ENCODE results near the gene WHRN. TPM values are rescaled to one million over a fixed set of nuclear protein-coding genes. Genes with fewer than 3 reads are reported as not detected.

Gene WHRN
- total RNA-seq, 1 donor from 2014 or later, result 3.4 TPM

GRCh38 chr9:114513055-114513958 is 8.0 kb upstream of the WHRN start:
- peak; percentile 52 for ATAC-seq

- no peak for ATAC-seq
These were observed 7.0 kb upstream of the WHRN start for GRCh38 chr9:114511978-114512874.

- ATAC-seq, result no peak
These were observed 2.5 kb upstream of the WHRN start for GRCh38 chr9:114507726-114508125.

DNA sequence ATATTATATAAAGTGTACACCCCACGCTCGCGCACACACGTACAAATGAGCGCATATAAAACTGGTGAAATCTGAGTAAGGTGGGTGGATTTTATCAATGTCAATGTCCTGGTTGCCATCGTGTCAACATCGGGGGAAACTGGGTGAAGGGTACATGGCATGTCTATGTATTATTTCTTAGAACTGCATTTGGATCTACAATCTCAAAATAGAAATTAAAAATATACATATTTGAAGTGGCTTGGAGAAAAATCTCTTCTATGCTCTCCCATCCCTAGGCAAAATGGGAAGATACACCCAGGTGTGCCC is 763 bp upstream of the WHRN start:
- no peak for ATAC-seq

DNA sequence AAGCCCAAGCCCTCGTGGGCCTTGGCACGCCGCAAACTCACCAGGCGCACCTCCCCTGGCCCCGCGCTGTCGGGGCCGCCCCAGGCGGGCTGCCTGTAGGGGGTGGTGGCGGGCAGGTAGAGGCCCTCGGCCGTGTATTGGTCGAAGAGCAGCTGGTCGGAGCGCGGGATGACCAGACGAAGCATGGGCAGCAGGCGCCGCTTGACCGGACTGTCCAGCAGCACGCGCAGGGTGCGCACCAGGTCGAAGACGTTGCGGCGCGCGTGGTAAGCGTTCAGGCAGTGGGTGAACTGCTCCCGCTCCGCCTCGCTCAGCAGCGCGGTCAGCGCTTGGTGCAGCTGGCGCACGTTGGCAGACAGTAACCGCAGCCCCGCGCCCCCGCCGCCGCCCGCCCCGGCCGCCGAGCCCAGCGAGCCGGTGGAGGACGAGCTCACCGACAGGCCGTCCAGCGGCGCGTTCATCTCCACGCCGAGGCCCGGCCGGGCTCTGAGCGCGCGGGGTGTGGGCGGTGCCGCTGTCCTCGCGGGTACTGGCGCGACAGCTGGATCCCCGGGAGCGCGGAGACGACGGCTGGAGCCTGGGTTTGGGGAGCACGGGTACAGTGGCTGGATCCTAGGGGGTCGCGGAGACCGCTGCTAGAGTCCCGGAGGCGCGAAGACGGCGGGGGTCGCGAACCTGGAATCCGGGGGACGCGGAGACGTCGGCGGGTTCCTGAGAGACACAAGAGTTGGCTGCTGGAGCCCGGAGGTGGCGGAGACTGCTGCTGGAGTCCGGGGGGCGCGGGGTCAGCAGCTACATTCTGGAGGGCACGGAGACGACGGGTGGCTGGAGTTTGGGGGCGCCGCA is 709 bp downstream of the WHRN start:
- peak; percentile 64 for ATAC-seq

DNA sequence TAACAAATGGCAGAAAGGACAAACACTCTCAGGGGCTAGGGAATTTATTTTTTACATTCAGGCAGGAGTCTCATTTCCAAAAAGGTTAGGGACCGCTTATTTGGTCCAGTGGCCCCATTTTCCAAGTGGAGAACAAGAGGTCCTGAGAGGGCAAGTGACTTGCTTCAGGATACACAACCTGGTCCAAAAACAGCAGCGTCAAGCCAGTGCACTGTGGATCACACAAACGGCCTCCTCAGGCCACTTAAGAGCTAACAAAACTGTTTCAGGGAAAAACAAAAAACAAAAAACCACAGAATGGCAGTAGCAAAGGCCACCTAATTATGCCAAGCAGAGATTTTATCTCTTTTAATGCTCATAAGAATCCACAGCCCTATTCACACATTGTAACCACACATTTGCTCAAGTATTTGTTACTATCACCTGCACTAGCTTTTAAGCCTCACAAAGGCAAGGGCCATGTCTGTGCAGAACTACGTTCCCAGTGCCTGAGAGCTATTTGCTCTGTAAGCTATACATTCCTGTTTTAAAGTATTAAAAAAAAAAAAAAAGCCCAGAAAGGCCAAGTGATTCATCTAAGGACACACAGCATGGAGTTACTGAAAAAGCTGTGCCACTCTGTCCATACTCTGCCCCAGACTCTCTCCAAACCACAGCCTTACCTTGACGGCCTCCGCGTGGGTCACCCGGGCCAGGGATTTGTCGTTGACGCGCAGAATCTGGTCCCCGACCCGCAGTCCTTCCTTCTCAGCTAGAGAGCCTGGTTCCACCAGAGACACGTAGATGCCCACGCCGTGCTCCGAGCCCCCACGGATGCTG is 1.5 kb downstream of the WHRN start:
- ATAC-seq, result no peak

DNA sequence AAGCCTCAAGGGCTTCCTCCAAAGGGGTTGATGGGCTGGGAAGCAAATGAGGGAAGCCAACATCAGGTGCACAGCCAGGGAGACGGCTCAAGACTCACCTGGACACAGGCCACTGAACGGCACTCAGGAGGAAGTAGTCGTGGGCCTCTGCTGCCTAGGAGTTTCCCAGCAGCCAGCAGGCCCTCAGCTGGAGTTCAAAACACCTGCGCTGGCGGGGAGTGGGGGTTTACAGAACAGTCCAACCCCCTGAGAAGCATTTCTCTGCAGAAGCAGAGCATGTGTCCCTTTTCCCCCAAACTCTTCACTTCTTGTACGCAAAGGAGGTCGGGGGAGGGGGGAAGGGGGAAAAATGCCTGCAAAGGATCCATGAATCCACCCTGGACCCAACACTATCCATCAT is 2.3 kb downstream of the WHRN start:
- no peak for ATAC-seq

DNA sequence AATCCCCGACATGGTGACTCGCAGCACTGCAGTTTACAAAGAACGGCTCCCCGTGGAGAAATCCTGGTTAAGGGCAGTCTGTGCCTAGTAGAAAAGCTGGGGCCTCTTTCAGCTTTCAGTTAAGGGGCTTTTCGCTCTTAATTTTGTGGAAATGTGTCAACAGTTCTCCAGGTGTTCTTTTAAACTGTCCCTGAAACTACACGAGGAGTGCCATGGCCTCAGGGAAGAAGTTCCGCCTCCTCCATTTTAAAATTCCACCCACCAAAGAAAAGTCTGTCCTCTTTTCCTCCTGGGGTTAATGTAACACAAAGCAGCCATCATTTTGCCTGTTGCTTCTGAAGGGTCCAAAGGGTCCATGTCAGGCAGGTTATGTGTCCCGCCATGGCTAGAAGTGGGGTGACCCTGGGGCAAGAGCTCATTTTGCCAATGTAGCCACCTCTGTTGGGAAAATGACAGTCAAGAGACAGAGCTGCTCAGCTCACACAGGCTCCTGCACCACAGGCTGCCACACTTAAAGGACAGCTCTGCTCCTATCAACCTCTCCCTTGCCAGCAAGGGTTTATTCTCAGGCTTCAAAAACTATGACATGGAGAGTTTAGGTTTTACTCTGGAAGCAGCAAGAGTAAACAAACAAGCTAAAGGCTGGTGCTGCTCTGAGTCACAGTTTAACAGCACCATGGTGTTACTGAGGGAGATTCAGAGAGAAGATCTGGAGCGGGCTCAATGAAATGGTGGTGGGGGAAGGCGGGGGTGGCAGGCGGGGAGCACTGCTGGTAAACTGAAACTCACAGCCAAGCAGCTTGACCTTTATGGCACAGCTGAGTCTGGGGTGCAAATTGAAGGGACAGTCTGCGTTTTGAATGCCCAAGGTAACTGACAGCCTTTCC is 3.2 kb downstream of the WHRN start:
- no peak for ATAC-seq

- no peak for ATAC-seq
These were observed 4.5 kb downstream of the WHRN start for GRCh38 chr9:114500697-114501292.

GRCh38 chr9:114499941-114500696 is 5.2 kb downstream of the WHRN start:
- no peak for ATAC-seq

- ATAC-seq, result peak; percentile 17
These were observed 5.7 kb downstream of the WHRN start for GRCh38 chr9:114499528-114499927.

- no peak for ATAC-seq
These were observed 7.4 kb downstream of the WHRN start for GRCh38 chr9:114497727-114498382.

DNA sequence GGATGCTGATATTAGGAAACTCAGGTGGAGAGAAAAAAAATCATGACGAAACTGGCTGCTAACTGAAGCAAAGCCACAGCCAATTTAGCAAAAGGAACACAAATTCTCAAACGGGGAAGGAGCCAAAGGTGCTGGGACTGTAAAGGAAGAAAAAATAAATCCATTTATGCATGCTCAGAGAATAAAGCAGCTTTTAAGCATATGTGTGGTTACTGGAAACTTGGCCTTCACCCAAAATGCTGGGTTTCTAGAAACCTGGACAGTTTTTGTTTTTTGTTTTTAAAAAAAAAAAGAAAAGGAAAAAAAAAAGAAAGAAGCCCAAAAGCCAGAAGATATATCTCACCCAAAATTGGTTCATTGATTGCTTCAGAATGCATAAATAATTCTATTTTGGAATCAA is 8.0 kb downstream of the WHRN start:
- ATAC-seq, result no peak

DNA sequence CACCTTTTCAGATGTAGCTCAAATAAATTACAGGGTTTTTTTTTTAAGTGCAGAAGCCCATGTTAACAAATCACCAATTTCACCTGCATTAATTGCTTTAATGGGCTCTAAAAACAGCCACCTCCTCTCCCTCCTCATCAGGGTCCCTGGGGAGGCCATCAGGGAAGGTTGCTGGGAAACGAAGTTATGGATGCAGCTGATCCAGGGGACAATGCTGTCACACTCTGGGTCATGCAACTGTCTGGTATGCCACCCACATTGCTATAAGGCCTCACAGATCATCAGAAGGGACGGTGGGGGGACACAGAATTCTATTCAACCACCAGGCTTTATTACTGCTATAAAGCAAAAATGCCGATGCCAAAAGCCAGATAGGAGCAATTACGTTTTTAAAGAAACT is 9.3 kb downstream of the WHRN start:
- ATAC-seq, result no peak

- ATAC-seq, result no peak
These were observed 10.3 kb downstream of the WHRN start for GRCh38 chr9:114494776-114495569.

GRCh38 chr9:114493521-114494184 is 11.6 kb downstream of the WHRN start:
- no peak for ATAC-seq

DNA sequence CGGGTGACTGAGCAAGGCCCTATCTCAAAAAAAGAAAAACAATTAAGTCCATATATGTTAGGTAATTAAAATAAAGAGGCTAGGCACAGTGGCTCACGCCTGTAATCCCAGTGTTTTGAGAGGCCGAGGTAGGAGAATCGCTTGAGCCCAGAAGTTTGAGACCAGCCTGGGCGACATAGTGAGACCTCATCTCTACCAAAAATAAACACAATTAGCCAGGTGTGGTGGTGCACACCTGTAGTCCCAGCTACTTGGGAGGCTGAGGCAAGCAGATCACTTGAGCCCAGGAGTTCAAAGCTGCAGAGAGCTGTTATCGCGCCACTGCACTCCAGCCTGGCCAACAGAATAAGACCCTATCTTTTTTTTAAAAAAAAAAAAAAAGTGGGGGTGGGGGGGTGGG is 12.3 kb downstream of the WHRN start:
- ATAC-seq, result no peak

All from esophagus mucosa (tissue), 1 donor.